GM21447 (cell line): ENCODE data around the gene SETD6.
"Not testable (repeated sequence)": the region's sequence is repeated elsewhere in the genome, so short reads cannot be mapped to it uniquely, and the experiment has no call there.

ENCODE experiments used
- ATAC-seq: cut with Tn5 transposase; IDR thresholded peaks from one replicate; pipeline ENCODE4 v1.9.1; 2021; ENCODE audit not compliant: unreplicated experiment

Gene SETD6, protein sequence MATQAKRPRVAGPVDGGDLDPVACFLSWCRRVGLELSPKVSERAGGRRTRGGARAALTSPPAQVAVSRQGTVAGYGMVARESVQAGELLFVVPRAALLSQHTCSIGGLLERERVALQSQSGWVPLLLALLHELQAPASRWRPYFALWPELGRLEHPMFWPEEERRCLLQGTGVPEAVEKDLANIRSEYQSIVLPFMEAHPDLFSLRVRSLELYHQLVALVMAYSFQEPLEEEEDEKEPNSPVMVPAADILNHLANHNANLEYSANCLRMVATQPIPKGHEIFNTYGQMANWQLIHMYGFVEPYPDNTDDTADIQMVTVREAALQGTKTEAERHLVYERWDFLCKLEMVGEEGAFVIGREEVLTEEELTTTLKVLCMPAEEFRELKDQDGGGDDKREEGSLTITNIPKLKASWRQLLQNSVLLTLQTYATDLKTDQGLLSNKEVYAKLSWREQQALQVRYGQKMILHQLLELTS

DNA sequence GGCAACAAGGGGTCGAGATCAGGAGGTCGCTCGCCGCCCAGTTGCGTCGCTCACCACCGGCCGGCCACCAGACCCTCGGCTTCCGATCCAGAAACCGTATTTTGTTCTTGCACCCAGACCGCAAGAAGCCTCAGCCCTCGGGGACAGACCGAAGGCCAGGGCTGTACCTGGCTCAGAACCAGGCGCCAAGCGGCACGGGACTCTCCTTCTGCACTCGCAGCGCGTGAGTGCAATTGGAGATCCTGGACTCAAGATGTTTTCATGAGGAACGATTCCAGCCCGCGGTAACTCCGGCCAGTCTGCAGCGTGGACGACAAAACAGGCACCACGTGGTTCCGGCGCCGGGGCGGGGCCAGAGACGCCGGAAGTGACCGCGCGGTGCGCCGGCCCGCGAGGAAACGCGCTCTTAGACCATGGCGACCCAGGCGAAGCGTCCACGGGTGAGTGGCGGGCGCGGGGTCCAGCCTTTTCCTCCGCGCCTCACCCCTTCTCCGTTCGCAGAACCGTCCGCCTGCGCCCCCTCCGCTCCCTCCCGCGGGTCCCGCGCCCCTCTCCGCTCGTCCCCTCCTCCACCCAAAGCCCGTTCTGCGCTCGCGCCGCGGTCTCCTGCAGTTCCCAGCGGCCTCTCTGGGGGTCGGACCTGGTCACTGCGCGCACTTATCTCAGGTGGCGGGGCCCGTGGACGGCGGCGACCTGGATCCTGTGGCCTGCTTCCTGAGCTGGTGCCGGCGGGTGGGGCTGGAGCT, at the start of gene SETD6:
Gene SETD6, plus strand, starts transcription at position 393 of the 746 bp plus-strand sequence. Its CDS starts 21 bp downstream, at position 414.
- peak; percentile 68 for ATAC-seq

DNA sequence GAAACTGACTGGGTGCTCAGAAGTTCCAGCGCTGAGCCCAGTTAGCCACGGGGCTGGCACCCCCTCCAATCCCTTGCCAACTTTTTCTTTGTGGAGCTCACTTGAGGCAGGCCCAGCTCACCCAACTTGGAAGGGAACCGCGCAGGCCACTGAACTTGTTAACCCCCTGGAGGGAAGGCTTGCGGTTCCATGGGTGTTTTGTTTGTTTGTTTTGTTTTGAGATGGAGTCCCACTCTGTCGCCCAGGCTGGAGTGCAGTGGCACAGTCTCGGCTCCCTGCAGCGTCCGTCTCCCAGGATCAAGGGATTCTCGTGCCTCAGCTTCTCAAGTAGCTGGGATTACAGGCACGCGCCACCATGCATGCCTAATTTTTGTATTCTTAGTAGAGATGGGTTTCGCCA, 49.5 kb upstream of the SETD6 start:
- no peak for ATAC-seq

DNA sequence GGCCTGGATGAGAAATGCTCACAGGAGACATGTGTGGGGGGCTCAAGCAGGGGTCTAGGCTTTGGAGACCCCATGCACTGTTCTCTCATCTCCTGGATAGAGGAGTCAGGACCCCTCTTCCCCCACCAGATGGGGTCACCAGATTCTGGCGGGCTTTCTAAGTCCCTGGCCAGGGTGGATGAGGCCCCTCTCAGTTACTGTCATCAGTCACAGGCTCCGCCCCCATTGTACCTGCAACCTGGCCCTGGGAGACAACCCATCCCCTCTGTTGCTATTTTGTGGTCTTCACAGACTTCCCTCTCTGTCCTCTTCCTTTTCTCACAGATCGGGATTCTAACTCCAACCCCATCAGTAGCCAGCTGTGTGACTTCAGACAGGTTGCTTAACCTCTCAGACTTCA, 48.9 kb upstream of the SETD6 start:
- ATAC-seq = no peak

DNA sequence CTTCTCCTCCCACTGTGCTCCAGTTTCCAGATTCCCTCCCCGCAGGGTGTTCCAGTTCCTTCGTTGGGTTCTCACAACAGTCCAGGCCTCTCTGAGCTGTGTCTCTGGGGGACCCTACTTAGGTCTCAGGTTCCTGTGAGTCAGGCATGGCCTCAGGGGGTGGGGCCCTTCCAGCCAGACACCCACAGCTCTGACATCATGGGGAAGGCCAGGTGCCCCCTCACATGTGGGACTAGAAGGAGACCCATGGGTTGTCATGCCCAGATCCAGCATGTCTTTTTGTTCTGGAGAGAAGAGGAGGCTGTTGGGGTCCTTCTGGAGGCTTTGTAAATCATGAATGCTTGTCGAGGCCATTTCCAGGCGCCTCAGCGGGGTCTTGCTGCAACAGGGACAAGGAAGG, 47.4 kb upstream of the SETD6 start:
- ATAC-seq = no peak

DNA sequence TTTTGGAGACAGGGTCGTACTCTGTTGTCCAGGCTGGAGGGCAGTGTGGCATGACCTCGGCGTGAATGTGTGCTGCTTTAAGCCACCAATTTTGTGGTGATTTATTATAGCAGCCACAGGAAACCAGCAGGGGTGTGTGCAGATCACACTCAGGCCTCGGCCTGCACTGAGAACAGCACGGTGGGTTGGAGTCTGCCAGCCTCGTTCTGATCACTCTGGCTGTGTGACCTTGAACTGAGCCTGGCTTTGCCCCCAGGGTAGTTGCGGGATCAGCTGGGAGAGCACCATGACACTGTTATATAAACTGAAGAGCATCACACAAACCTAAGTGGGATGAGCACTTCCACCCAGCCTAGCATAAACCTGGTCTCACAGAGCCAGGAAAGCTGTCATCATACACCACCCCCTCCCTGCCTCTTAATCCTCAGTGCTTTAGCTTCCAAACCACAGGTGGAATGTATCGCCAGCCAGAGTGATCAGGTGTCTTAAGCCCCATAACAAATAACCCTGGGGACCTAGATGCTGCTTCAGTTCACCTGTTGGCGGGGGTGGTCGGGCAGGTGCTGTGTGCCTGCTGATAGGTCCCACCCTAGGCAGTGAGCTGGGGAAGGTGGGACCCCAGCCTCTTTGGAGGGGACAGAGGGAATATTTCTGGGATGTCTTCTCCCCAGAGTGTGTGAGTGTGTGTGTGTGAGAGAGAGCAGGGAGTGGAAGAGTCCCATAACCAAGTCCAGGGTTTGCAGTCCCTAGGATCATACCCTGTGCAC, 43.9 kb upstream of the SETD6 start:
- ATAC-seq = no peak

DNA sequence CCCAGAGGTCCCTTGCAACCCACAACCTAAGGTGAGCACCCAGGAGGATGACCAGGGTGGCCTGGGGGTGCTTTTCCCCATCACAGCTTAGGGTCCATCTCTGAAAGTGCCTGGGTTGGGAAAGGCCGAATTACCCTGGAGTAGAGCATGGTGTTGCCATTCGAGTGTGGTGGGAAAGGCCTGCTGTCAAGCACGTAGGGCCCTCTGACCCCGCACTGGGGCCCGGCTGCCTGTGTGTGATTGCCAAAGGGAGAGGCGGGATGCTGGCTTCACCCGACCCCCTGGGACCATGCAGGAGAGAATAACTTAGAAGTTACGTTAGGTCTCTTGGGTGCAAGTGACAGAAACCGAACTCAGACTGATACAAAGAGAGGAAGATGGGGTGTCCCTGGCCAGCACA, 43.1 kb upstream of the SETD6 start:
- no peak for ATAC-seq

DNA sequence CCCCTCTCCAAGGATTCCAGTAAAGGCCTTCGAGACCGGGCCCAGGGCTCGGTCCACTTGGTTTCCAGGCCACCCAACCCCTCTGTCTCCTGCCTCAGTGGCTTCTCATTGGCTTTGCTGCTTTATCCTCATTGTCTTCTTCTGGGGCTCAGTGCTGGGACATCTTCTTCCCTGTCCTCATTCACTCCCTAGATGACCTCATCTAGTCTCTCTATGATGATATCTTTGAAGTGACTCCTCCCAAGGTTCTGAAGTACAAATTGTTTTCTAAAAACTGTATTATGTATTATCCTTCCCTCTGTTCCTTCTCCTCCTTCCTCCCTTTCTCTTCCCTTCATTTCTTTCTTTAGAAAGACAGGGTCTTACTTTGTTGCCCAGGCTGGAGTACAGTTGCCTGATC, 42.5 kb upstream of the SETD6 start:
- no peak for ATAC-seq

DNA sequence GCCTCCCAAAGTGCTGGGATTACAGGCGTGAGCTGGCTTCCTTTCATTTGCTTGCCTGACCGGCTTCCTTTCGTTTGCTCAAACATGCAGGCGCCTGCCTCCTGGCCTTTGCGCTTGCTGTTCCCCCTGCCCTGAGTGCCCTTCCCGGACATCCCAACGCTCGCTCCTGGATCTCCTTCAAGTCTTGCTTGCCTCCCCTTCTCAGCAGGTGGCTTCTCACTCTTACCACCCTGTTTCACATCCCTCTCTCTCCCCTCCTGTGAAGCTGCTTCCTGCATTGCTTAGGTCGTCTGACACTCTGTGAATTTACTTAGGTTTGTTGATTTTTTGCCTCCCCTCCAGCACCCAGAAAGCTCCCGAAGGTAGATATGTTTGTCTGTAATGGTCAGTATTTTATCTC, 41.0 kb upstream of the SETD6 start:
- no peak for ATAC-seq

DNA sequence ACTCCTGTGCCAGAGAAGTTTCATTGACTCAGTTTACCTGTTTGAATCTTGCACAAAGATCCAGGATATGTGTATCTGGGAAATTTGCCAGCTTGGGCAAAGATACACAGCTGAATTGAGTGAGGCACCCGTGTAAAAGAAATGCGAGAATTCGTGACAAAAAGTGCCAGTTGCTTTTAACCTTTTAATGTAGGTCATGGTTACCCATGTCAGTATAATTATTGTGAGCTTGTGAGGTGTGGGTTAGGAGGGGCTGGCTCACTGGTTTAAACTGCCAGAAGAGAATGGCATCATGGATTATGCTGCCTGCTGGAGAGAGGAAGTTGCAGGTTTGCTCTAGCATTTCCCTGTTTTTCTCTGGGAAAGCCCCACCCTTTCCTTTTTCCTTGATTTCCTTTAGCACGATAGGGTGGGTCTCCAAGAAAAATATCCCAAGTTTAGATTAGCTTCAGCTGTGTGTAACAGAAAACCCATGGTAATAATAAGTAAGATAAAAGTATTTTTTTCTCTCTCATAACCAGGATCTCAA, 40.2 kb upstream of the SETD6 start:
- ATAC-seq = no peak

DNA sequence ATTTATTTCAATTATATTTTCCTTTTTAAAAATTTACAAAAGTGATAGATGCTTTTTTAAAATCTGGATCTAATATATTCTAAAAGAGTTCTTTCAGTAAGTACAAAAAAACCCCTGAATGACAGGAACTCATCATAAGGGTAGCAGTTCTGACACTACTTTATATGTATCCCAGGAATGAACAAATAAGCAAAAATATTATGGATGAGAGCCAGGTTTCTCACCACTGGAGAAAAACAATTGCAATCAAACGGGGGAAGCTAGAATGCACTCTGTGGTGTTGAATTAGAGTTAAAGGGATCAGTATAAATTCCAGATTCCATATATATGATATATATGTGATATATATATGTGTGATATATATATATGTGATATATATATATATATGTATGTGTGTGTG, 38.5 kb upstream of the SETD6 start:
- ATAC-seq = no peak

DNA sequence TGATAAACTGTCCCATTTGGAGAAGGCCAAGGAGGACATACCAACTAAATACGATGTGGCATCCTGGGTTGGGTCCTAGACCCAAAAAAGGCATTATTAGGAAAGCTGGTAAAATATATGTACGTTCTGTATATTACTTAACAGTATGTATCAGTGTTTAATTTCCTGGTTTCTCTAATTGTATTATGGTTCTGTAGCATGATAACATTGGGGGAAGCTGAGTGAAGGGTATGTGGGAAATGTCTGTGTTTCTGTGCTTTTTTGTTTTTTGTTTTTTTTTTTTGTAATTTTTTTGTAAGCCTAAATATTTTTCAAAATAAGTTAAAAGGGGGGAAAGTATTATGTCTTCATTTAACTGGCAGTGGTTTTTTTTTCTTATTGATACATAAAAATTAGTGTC, 36.9 kb upstream of the SETD6 start:
- no peak for ATAC-seq

DNA sequence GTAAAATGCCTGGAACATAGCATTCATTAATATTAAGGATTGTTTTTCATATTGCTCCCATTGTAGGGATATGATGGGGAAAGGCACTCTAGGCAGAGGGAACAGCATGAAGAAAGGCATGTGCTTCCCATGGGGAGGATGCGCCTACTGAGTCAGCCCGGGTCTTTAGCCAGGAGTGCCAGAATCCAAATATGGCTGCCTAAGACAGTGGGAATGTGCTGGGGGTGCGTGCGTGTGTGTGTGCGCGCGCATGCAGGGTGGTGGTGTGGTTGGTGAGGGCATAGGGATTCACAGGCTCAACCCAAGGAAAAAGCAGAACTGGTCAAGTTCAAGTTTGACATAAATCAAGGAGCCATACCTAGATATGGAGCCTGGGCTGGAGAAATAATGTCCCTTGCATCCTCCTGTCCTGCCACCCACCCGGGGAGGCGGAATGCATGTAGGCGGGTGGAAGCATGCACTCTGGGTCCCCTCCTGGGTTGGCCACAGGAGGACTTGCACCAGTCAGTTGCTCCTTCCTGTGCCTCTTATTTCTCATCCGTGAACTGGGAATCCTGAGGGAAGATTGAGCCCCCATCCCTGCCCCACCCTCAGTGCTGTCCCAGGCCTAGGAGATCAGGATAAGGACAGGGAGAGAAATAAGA, 34.0 kb upstream of the SETD6 start:
- no peak for ATAC-seq

DNA sequence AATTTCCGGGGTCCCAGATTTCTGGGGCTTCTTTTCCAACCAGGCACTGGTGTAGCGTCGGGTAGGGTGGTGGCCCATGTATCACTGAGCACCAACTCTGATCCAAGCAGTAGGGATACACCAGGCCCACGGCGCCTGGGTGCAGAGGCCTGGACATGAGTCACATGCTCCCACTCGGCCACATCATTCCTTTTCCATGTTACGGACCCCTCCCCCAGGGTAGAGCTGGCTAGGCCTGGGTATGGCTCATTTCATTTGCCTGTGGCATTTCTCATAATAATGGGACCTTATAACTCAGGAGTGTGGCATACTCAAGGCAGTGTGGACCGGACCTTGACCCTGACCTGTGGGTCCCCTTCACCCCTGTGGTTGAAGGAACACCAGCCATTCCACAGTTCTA, 33.4 kb upstream of the SETD6 start:
- no peak for ATAC-seq

DNA sequence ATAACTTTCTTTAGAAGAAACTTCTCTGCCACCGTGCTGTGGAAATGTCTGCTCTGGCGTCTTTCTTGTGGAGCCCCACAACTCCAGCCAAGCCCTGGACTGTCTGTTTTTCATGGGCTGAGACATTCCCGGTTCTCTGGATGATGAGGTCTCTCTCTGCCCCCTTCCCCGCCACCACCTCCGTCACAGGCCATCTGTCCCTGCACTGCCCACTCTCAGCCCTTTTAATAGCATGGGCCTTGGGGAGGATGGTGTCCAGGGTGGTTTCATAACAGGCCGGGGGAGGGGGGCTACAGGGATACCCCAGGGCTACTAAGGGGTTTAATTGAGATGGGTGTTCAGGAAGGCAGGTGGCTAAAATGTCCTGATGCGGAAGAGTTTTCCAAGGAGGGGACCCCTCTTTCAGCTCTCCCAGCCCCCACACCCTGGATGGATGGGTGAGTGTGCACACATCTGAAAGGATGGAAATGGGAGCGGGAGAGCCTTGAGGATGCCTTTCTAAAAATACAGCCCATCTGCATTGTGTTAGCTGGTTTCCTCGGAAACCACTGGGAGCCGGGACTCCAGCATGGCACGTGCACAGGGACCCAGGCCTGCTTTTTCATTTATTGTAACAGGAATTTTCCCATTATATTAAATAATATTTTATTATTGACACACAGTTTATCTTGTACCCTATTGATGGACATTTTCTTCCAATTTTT, 30.0 kb upstream of the SETD6 start:
- no peak for ATAC-seq

DNA sequence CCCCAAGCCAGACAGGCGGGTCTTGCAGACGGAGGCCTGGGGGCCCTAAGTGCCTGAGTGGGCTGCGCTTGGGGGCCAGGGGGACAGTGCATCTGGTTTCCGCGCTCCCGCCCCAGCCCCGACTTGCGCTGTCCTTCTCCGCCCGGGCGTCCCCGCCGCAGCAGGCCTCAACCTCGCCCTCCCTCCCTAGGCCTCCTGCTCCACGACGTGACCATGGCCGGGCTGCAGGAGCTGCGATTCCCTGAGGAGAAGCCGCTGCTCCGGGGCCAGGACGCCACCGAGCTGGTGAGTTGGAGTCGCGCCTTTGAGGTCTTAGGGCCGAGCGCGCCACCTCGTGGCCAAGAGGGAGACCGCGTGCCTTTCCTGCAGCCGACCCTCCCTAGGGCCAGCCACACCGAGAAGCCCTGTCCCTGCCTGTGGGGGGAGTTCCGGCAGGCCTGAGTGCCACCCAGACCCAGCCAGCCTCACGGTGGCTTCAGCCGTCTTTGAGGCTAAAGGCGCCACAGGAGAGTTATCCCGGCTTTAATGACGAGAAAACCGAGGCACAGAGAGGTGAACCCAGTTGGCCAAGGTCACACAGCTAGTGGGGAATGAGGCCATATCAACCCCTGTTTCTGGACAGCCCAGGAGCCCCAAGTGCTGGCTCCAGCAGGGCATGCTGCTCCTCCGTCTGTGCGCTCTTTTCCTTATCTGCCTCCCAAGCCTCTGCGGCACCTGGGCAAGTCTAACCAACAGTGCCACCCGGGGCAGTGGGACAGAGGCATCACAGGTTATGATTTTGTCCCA, 27.6 kb upstream of the SETD6 start:
- no peak for ATAC-seq

DNA sequence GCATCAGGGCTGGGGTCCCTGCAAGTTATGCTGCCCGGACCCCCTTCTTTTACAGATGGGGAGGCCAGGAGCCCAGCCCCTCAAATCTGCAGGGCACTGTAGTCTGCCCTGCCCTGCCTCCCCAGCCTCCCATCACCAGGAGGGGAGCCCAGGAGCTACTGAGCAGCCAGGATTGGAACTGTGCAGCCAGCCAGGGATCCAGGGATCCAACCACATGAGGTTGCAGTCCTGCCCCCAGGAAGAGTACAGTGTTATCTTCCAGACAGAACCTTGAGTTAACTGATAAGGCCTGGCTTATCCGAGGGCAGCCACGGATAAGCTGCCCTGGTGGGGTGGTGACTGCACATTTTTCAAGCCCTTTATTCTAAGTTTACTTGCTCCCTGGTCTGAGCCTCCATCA, 26.8 kb upstream of the SETD6 start:
- no peak for ATAC-seq

DNA sequence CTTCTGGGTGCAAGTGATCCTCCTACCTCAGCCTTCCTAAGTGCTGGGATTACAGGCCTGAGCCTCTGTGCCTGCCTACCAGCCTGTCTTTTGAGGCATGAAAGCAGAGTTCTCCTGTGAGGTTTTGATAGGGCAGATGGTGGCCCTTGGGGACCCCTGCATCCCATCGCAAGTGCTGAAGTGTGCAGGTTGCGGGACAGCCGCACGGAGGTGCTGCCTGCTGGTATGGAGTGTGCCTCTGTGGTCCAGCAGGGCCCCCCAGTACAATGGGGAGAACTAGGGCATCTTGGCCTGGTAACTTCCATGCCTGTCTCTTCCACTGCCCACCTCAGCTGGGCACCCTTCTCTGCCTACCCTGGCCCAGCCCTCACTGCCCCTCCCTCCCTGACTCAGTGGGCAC, 25.3 kb upstream of the SETD6 start:
- ATAC-seq = no peak

DNA sequence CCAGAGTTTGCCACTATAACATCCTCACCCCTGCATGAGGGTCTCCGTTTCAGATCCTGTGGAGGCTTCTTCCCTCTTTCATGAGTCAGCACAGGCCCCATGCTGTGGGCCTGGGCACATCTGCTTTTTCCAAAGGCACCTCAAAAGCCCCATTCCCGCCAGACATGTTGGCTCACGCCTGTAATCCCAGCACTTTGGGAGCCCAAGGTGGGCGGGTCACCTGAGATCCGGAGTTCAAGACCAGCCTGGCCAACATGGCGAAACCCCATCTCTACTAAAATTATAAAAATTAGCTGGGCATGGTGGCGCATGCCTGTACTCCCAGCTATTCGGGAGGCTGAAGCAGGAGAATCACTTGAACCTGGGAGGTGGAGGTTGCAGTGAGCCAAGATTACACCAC, 24.8 kb upstream of the SETD6 start:
- ATAC-seq = not testable (repeated sequence)

DNA sequence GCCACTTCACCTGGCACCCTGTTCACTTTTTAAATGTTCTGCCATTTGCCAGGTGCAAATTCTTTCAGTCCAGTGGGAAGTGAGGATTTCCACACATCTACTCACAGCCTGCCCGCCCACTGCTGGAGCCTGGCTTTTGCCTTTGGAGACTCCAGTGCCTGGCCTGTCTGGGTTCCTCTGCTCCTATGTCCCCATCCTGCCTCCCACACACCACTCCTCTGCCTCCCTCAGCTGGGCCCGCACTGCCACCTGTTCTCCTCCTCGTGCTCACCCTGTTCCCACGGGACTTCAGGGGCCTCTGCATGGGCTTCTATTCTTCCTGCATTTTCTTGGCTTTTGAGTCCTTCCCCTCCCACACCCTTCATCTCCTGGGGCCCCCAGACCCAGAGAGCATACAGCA, 23.3 kb upstream of the SETD6 start:
- ATAC-seq = no peak
